Parathyroid adenoma (tissue), 2 donors: ENCODE results near the gene TTC33.

Experiments
- H2AFZ ChIP-seq: fragments of 300-600 bp; sonication (generic); one replicate; pipeline ENCODE4 v1.7.0; 2017; ENCODE audit warnings: antibody characterized with exemption, mild to moderate bottlenecking
- H3K27ac ChIP-seq: fragments of 300-600 bp; sonication (generic); one replicate; pipeline ENCODE4 v1.7.0; 2017
- H3K27me3 ChIP-seq: fragments of 300-600 bp; sonication (generic); one replicate; pipeline ENCODE4 v1.7.0; 2017; ENCODE audit warnings: low read length; ENCODE audit not compliant: control insufficient read depth, insufficient read depth
- H3K36me3 ChIP-seq: fragments of 300-600 bp; sonication (generic); one replicate; pipeline ENCODE4 v1.7.0; 2017; ENCODE audit warnings: low read length; ENCODE audit not compliant: control insufficient read depth, insufficient read depth
- H3K4me1 ChIP-seq: fragments of 300-600 bp; sonication (generic); one replicate; pipeline ENCODE4 v1.7.0; 2017; ENCODE audit warnings: control low read depth
- H3K4me2 ChIP-seq: fragments of 300-600 bp; sonication (generic); one replicate; pipeline ENCODE4 v1.7.0; 2017; ENCODE audit warnings: low read length
- H3K4me3 ChIP-seq: fragments of 300-600 bp; sonication (generic); one replicate; pipeline ENCODE4 v1.7.0; 2017; ENCODE audit warnings: low read depth, low read length
- H3K79me2 ChIP-seq: fragments of 300-600 bp; sonication (generic); one replicate; pipeline ENCODE4 v1.7.0; 2017; ENCODE audit warnings: control low read depth
- H3K9ac ChIP-seq: fragments of 300-600 bp; sonication (generic); one replicate; pipeline ENCODE4 v1.7.0; 2017; ENCODE audit warnings: mild to moderate bottlenecking
- H3K9me3 ChIP-seq: fragments of 300-600 bp; sonication (generic); one replicate; pipeline ENCODE4 v1.7.0; 2017; ENCODE audit warnings: low read length; ENCODE audit not compliant: control insufficient read depth
- TF ChIP-seq, protein P1 (sequence below): fragments of 300-600 bp; sonication (generic); IDR thresholded peaks from one replicate; pipeline ENCODE4 v1.7.0; 2017; ENCODE audit warnings: antibody characterized with exemption, mild to moderate bottlenecking
- donor health status: primary hyperparathyroidism.

Gene TTC33

DNA sequence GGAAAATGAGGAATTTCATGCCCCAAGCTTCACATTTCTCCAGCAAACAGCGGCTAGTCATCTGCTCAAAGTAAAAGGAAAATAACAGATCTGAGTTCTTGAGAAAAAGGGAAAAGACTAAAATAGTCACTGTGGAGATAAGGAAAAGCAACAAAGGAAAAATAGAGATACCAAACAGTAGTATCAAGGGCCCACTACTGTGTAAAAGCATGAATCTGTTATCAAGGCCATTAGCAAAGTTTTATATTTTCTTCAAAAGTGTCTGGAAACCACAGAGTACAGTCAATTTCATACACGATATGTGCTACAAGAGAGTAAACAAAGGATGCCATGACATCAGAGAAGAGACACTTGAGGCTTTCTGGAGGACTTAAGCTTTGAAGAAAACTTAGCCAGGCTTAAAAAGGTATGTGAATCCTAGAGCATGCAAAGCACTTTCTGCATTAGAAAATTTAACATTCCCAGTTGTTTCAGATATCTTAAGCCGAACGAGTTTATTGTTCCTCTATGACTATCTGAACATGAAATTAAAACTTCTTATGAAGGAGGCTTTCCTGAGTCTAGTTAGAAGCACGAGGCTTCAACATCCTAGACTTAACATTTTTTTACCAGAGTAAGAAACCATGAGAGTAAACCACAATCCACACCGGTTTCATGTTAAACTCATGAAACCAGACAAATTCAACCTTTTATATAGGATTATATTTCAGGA, 1.2 kb downstream of the TTC33 start:
- no peaks in the 10 kb centered on the region for H3K27me3 ChIP-seq
- TF ChIP-seq, protein P1, sequence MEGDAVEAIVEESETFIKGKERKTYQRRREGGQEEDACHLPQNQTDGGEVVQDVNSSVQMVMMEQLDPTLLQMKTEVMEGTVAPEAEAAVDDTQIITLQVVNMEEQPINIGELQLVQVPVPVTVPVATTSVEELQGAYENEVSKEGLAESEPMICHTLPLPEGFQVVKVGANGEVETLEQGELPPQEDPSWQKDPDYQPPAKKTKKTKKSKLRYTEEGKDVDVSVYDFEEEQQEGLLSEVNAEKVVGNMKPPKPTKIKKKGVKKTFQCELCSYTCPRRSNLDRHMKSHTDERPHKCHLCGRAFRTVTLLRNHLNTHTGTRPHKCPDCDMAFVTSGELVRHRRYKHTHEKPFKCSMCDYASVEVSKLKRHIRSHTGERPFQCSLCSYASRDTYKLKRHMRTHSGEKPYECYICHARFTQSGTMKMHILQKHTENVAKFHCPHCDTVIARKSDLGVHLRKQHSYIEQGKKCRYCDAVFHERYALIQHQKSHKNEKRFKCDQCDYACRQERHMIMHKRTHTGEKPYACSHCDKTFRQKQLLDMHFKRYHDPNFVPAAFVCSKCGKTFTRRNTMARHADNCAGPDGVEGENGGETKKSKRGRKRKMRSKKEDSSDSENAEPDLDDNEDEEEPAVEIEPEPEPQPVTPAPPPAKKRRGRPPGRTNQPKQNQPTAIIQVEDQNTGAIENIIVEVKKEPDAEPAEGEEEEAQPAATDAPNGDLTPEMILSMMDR: no peak
- H3K9me3 ChIP-seq: no peaks in the 10 kb centered on the region
- H3K36me3 ChIP-seq: no peaks in the 10 kb centered on the region
- peak overlapping the region; percentile 73 for H3K4me2 ChIP-seq
- H3K79me2 ChIP-seq: peaks cover 37% of the 10 kb centered on the region
- H3K27ac ChIP-seq: peak overlapping the region; percentile 84
- H3K9ac ChIP-seq: no peak overlapping the region
- peak overlapping the region; percentile 95 for H3K4me3 ChIP-seq
- peak overlapping the region; percentile 86 for H2AFZ ChIP-seq
- H3K4me1 ChIP-seq: no peaks in the 10 kb centered on the region

GRCh38 chr5:40746703-40747102, 9.1 kb downstream of the TTC33 start:
- no peak overlapping the region for H3K4me2 ChIP-seq

DNA sequence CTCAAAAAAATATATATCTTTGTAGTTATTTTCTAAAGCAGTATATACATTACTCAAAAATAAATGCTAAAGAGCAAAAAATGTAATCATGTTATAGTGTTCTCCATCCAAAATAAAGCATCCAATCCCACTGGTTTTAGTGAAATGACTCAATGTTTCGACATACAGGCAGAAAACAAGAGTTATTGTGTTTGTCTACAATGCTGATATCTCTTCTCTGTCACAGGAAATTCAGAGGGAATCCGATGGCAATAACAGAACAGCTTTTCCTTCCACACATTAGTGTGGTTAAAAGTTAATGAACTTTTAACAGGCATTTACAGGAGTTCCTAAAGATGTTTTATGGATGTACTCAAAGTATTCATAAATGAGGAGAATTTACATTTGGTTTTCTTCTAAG, 12.0 kb downstream of the TTC33 start:
- H3K36me3 ChIP-seq: no peaks in the 10 kb centered on the region
- H3K27ac ChIP-seq: no peak overlapping the region
- TF ChIP-seq, protein P1: no peak
- no peak overlapping the region for H3K9ac ChIP-seq
- H3K4me1 ChIP-seq: no peaks in the 10 kb centered on the region
- H3K79me2 ChIP-seq: peaks cover 33% of the 10 kb centered on the region
- no peak overlapping the region for H2AFZ ChIP-seq
- H3K27me3 ChIP-seq: no peaks in the 10 kb centered on the region
- no peak overlapping the region for H3K4me2 ChIP-seq
- H3K9me3 ChIP-seq: no peaks in the 10 kb centered on the region
- H3K4me3 ChIP-seq: no peak overlapping the region

More at GRCh38 chr5:40746703-40747102, 9.1 kb downstream of the TTC33 start:
- Histone ChIP-seq H3K36me3 (no peaks in the 10 kb centered on the region), H3K9me3 (no peaks in the 10 kb centered on the region), H3K9ac (no peak overlapping the region), H3K27ac (no peak overlapping the region), H3K4me3 (no peak overlapping the region), H2AFZ (no peak overlapping the region), H3K79me2 (peaks cover 57% of the 10 kb centered on the region), H3K27me3 (no peaks in the 10 kb centered on the region), H3K4me1 (no peaks in the 10 kb centered on the region)
- TF ChIP-seq, protein P1: no peak

DNA sequence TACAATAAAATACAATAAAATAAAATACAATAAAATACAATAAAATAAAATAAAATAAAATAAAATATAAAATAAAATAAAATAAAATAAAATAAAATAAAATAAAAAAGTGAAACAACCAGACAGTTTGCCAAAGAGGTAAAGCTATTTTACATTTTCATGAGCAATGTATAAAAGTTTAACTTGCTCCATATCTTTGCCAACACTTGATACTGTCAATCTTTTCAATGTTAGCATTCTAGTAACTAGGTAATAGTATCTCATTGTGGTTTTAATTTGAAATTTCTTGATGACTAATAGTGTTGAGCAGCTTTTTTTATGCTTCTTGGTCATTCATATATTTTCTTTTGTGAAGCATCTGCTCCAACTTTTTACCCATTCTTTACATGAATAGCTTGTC, 17.3 kb downstream of the TTC33 start:
- H3K79me2 ChIP-seq: peaks cover 16% of the 10 kb centered on the region
- H3K4me2 ChIP-seq: no peak overlapping the region
- no peak overlapping the region for H3K9ac ChIP-seq
- TF ChIP-seq, protein P1: no peak
- H3K9me3 ChIP-seq: no peaks in the 10 kb centered on the region
- H3K4me3 ChIP-seq: no peak overlapping the region
- no peak overlapping the region for H3K27ac ChIP-seq
- H3K4me1 ChIP-seq: no peaks in the 10 kb centered on the region
- H3K36me3 ChIP-seq: no peaks in the 10 kb centered on the region
- H2AFZ ChIP-seq: no peak overlapping the region
- H3K27me3 ChIP-seq: no peaks in the 10 kb centered on the region
